SIG-M5 (cell line): ENCODE data around the gene FNDC4.

Experiments used
- DNase-seq: peaks from one replicate; lab custom pipeline; 2025; lab: John Stamatoyannopoulos, UW

FNDC4 gene

DNA sequence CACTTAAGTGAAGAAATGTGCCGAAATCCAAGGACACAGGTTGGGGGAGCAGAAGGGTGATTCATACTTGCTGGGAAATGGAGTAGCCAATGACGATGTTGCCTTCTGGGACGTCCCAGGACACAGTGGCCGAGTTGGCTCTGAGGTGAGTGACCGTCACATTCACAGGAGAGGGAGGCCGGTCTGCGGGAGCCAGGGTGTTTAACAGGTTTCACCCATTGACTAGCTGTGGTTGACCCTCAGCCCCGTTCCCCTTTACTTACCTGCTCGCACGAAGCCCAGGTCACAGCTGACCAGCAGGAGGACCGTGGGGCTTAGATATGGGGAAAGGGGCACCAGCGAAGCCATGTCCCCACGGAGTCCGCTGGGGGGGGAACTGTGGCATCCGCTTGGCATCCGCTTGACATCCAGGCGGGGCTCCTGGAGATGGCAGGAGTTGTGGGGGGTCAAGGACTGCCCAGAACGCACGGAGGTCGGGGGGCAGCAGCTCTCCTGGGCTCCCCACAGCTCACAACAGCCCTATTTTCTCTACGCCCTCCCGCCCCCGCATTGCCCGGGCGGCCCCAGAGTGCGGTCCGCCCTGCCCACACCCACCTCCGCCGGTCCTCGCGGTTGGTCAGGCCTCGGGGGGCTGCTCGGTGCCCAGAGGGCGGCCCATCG is 586 bp downstream of the FNDC4 start:
- DNase-seq: no peak

DNA sequence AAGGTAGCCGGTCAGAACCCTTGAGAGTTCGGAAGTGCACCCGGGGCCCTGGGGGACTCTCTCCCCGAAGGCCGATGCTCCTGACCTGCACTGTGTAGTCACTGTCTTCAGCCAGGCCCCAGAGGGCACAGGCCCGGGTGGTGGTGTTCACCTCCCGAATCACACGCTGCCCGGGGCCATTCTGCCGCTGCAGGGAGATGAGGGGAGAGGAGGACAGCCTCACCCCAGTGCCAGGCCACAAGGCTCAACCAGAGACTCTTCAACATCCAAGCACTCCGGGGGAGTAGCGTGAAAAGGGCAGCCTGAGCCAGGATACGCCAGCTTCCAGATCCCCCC is 1.1 kb downstream of the FNDC4 start:
- no peak for DNase-seq

DNA sequence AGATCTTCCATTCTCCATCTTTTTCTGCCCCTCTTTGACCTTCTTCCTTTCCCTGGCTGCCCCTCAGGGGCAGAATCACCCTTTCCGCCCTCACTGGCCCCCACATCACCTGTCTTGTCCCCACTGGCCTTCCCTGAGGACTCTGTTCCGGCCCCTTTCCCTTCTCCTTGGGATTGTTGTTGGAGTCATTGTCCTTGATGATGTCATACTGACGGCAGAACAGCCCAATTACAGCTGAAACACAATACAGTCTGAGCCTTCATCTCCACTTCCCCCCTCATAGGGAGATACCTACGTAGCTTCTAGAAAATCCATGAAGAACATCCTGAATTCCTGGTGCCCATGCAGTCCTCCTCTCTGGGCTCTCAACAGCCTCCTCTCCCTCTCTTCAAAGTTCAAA is 2.4 kb downstream of the FNDC4 start:
- DNase-seq: no peak

DNA sequence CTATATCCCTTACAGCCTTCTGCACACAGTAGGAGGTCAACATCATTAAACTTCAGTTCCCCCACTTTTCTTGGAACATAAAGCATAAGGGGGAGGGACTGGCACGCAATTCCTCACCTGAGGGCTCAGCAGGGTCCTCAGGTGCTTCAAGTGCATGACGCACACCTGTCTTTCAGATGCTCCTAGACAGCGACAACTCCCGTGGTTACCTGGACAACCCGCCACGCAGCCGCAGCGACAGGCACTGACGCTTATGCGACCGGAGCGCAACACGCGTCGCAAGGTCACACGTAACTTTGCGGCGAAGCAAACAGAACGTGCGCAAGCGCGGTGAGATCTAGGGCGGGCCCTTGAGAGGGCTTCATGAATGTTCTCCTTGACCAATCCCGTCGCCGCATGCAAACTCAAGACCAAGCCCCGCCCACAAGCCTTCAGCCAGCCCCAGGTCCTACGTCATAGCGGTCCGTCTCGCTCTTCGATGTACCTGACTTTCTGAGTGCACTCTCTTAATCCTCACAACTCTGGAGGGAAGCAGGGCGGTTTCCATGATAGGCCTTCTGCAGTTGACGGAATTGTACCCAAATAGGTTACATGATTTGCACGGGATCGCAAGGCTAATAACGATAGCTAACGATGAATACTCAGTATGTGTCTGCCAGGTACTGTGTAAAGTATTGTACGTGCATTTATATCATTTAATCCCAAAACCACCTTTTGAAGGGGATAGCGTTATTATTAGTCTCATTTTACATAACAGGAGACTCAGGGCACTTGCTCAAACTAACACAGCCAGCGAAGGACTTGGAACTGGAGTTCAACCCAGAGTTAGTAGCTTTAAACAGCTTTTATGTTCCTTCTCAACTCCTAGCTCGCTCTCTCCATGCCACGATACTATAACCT is 5.3 kb downstream of the FNDC4 start, which contains the start of gene IFT172:
Gene IFT172, minus strand, starts transcription at position 246 of the 900 bp plus-strand sequence. Its CDS starts 90 bp downstream, at position 156.
- peak; percentile 99 for DNase-seq

DNA sequence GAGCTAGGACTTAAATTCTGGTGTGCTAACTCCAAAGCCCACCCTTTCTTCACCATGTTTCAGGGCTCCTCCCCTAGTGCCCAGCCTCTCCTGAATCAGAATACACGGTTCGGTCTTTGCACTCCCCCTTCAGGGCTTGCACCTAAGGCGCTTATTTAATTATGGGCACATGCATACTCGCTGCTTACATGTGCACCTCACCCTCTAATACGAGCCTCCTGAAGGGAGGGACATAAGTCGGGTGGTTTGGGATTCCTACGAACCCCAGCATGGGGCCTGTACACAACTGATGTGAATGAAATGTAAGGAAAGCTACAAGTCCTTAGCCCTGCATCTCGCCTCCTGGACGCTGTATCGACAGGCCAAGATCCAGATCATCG is 5.9 kb downstream of the FNDC4 start:
- no peak for DNase-seq

DNA sequence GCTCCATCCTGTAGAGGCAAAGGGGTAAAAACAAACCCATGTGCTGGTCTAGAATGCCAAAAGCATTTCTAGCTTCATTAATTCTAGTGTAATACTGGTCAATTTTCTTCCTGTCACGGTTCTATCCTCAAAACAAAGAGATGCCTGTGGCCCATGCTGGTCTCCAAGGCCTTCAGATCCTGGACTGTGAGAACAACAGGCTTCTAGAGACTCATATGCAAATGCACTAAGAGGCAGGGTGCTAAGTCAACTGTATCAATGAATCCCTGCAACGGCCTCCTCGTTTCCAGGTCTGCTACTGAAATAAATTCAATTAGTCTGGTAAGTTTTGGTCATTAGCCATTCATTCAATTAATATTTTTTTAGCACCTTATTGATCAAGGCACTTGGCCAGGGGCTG is 9.5 kb downstream of the FNDC4 start:
- no peak for DNase-seq

DNA sequence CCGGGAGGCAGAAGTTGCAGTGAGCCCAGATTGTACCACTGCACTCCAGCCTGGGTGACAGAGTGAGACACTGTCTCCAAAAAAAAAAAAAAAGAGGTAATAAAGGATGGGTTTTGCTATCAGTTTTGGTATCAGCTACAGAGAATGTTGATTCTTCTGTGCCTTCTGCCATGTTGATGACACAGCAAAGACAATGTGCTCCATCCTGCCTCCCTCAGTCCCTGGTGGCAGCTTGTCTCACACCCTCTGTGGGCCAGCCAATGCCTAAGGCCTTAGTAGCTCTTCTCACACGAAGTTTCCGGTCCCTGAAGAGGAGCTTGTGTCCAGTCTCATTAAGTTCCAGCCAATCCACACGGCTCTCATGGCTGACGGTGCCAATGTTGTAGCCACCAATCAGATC is 23.0 kb downstream of the FNDC4 start:
- no peak for DNase-seq

DNA sequence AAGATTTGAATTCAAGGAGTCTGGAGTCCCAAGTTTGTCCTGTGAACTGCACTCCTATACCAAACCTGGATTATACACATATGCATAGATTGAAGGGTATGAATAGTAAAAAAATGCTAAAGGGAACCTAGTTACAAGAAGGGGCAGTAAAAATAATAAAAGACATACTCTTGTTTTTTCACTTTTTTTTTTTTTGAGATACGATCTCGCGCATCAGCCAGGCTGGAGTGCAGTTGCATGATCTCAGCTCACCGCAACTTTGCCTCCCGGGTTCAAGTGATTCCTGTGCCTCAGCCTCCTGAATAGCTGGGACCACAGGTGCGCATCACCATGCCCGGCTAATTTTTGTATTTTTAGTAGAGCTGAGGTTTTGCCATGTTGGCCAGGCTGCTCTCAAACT is 30.6 kb downstream of the FNDC4 start:
- DNase-seq: no peak

DNA sequence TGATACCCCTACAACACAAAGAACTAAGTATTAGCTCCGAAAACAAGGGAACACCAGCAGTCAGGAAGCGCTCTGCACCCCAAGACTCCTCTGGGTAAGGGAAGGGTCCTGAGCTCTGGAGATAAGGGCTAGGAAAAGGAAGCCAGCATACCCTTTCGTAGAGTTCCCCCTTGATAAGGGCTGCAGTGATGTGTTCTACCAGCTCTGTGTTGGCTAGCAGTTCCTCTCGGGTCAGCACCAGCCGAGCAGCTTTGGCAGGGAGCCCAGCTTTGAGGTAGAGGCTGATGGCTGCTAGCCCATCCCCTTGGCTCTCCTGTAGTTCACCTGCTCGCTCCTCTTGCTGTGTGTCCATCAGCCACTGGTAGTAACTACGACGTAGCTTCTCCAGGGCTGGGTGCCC is 33.9 kb downstream of the FNDC4 start:
- DNase-seq: no peak

DNA sequence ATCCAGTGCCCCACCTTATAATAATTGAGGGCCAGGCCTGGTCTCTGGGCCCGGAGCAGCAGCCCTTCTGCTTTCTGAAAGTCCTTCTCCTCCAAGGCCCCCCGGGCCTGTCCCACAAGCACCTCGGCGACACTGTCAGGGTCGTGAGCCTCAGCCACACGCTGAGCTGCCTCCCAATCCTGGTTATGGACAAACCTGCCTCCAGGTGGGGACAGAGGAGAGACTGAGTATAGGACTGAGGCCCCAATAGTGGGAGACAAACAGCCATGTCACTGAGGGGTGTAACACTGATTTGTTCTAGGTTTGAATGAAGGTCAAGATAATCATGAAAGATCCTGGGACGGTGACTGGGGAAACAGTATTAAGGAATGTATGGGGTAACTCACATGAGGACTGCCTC is 41.0 kb downstream of the FNDC4 start:
- DNase-seq: no peak

DNA sequence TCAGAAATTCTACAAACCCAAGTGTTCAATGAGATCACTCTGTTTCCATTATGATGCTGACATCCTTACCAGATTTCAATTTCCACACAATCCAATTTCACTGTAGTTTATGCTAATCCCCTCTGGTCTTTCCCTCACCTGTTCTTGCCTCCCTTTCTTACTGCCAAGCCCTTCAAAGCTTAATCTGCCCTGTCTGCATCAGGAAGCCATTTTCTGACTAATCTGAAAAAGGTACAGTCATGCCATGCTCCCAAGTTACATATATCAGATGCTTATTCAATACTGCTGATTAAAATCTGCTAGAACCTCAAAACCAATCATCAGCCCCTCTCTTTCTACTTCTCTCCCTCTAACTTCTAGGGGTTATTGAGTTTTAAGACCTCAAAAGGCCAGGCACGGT is 43.9 kb downstream of the FNDC4 start:
- no peak for DNase-seq

DNA sequence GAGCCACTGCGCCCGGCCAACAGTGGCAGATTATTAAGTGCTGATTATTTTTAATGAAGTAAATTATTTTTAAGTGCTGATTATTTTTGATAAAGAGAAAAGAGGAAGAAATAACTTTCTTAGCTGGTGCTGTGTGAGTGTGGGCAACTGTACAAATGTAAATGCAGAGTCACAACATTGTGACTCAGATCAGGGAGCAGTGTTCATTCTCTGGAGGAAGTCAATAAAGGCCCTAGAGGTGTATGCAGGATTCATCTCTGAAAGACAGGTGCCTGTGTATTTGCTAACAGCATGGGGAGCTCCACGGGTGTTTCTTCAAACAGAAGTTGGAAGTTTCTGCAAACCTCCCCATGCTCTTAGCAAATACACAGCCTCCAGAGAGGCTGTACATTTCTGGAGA is 46.6 kb downstream of the FNDC4 start:
- DNase-seq: no peak

DNA sequence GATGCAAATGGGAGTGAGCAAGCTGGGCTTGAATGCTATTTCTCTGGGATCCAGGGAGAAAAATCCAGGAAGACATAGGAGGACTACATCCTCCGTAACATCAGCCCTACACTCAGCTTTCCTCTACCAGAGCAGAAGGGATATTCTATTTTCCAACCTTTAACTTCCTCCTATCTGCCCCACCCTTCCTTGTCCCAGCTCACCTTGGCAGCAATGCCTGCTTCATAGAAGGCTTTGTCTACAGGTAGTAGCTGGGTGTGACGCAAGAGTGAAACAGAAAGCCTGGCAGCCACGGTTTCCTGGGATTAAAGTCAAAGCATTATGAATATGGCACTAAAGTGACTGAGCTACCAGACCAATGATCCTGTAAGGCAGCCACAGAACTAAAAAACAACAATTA is 48.9 kb downstream of the FNDC4 start:
- no peak for DNase-seq

DNA sequence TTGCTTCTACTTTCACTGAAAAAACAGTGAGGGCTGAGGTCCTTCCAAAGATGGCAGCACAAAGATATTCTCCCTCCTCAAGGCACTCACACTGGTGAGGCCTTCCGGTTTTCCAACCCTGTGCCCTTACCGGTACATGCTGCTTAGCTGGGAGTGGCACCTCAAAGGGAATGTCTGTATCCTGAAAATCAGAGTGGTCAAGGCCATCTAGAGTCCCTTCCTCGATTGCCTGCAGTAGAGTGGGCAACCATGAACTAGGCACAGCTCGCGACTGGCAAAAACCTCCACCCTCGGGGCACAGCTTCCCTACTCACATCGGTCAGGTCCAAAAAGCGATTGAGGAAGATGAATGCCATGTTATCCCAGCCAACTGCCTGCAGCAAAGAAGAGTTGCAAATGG is 49.4 kb downstream of the FNDC4 start:
- DNase-seq: no peak

DNA sequence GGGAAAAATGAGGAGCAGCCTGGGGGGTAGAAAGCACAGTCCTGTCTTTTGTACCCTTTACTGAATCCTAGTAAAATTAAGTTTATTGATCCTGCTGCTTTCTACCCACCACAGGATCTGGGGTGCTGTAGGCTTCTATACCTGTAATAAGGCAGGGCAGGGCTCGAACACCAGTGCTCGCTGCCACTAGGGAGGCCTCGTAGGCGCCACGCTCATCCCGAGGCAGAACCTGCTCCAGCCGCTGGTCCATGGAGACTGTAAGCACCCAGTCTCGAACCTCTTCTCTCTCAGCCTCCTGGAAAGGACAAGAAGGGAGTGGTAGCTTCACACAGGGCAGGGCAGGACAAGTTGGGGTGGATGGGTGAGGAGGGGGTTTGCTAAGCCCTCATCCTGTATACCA is 49.8 kb downstream of the FNDC4 start:
- no peak for DNase-seq

DNA sequence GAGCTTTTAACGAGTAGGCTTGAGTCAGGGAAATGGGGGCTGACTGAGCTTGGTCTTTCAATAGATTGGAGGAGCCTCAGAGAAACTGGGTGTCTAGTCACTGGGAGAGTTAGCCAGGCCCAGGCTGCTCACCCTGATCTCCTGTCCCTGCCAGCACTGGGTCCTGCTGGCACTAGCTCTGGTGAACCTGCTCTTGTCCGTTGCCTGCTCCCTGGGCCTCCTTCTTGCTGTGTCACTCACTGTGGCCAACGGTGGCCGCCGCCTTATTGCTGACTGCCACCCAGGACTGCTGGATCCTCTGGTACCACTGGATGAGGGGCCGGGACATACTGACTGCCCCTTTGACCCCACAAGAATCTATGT is 52.1 kb downstream of the FNDC4 start:
- no peak for DNase-seq

DNA sequence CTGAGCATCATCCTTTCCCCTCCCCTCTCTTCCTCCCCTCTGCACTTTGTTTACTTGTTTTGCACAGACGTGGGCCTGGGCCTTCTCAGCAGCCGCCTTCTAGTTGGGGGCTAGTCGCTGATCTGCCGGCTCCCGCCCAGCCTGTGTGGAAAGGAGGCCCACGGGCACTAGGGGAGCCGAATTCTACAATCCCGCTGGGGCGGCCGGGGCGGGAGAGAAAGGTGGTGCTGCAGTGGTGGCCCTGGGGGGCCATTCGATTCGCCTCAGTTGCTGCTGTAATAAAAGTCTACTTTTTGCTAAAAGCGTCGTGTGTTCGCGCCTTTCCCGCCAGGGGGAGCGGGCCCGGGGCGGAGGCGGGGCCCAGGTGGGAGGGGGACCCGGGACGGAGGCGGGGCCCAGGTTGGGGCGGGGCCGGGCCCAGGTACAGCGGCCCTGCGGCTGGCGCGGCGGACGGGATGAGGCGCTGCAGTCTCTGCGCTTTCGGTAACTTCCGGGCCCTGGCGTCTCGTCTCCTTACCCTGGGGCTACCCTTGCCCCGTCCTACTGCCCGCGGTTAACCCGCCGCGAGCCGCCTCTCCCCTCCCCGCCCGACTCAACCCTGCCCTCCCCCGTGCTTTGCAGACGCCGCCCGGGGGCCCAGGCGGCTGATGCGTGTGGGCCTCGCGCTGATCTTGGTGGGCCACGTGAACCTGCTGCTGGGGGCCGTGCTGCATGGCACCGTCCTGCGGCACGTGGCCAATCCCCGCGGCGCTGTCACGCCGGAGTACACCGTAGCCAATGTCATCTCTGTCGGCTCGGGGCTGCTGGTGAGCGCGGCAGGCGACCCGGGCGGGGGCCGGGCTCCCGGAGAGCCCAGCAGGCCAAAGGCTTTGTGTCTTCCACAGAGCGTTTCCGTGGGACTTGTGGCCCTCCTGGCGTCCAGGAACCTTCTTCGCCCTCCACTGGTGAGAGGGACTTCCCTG is 52.8 kb downstream of the FNDC4 start, which contains the start of gene KRTCAP3:
Gene KRTCAP3, plus strand, starts transcription at position 424 of the 962 bp plus-strand sequence. Its CDS starts 32 bp downstream, at position 456.
- no peak for DNase-seq
